Measurements from ENCODE around the gene PGM5. TPM values are rescaled to one million over a fixed set of nuclear protein-coding genes. Genes with fewer than 3 reads are reported as not detected.

Gene PGM5
- total RNA-seq, 3 donors from 2014 or later (not counting 1 experiment from before 2014, with no cell fraction given), result 0.43 to 1.8 TPM; not detected in 1

- peaks cover 10 to 17% of the 10 kb centered on the region in 2 donors for H3K4me1 Mint-ChIP-seq
- H3K9me3 Mint-ChIP-seq, result no peaks in the 10 kb centered on the region
- intact Hi-C loops (cut with micrococcal nuclease), result no loop called here
- no peak overlapping the region for H3K4me3 Mint-ChIP-seq
- Histone ChIP-seq H3K4me1 (ENCODE audit: control insufficient read depth, insufficient read depth, low read length) (peaks cover 9% of the 10 kb centered on the region), H3K36me3 (ENCODE audit: control insufficient read depth, insufficient read depth, low read length) (no peaks in the 10 kb centered on the region), H3K27me3 (ENCODE audit: control insufficient read depth, insufficient read depth, low read length) (no peaks in the 10 kb centered on the region), H3K4me3 (ENCODE audit: low read length) (no peak overlapping the region), H3K27ac (ENCODE audit: low read length) (no peak overlapping the region), H3K9me3 (ENCODE audit: control insufficient read depth, insufficient read depth, low read length) (no peaks in the 10 kb centered on the region)
- DNase-seq (no peak), ATAC-seq (no peak)
- H3K27me3 Mint-ChIP-seq (ENCODE audit: low read depth in 2 of 2), result no peaks in the 10 kb centered on the region
- no peak overlapping the region for H3K27ac Mint-ChIP-seq
- WGBS (ENCODE audit: insufficient coverage), result 60% methylated on average over 2 of the region's 4 CpGs
- H3K36me3 Mint-ChIP-seq, result no peaks in the 10 kb centered on the region
- TF ChIP-seq CTCF (IDR thresholded peaks at IDR 0.05), result no peak
Measured at GRCh38 chr9:68551191-68551590, 194.8 kb downstream of the PGM5 start.

GRCh38 chr9:68552700-68553476 is 196.5 kb downstream of the PGM5 start:
- no peaks in the 10 kb centered on the region for H3K36me3 ChIP-seq (ENCODE audit: control insufficient read depth, insufficient read depth, low read length)
- DNase-seq, result no peak
- H3K27ac ChIP-seq (ENCODE audit: low read length), result no peak overlapping the region
- 83% methylated on average over 1 of the region's 3 CpGs for WGBS (ENCODE audit: insufficient coverage)
- Mint-ChIP-seq H3K36me3 (no peaks in the 10 kb centered on the region), H3K4me1 (peaks cover 0 to under 1% of the 10 kb centered on the region in 2 donors), H3K27me3 (ENCODE audit: low read depth in 2 of 2) (peaks cover 0 to 2% of the 10 kb centered on the region in 2 donors), H3K9me3 (no peaks in the 10 kb centered on the region), H3K27ac (no peak overlapping the region), H3K4me3 (no peak overlapping the region)
- H3K9me3 ChIP-seq (ENCODE audit: control insufficient read depth, insufficient read depth, low read length), result no peaks in the 10 kb centered on the region
- no peaks in the 10 kb centered on the region for H3K27me3 ChIP-seq (ENCODE audit: control insufficient read depth, insufficient read depth, low read length)
- no peak for ATAC-seq
- H3K4me1 ChIP-seq (ENCODE audit: control insufficient read depth, insufficient read depth, low read length), result no peaks in the 10 kb centered on the region
- intact Hi-C loops (cut with micrococcal nuclease), result no loop called here
- no peak for TF ChIP-seq CTCF (IDR thresholded peaks at IDR 0.05)
- H3K4me3 ChIP-seq (ENCODE audit: low read length), result no peak overlapping the region

- H3K27me3 ChIP-seq (ENCODE audit: control insufficient read depth, insufficient read depth, low read length), result no peaks in the 10 kb centered on the region
- peaks cover 8 to 9% of the 10 kb centered on the region in 2 donors for H3K4me1 Mint-ChIP-seq
- no peak overlapping the region for H3K4me3 ChIP-seq (ENCODE audit: low read length)
- H3K9me3 Mint-ChIP-seq, result no peaks in the 10 kb centered on the region
- no peak for DNase-seq
- no peak for TF ChIP-seq CTCF (IDR thresholded peaks at IDR 0.05)
- no peak for ATAC-seq
- intact Hi-C loops (cut with micrococcal nuclease), result no loop called here
- H3K27ac ChIP-seq (ENCODE audit: low read length), result no peak overlapping the region
- H3K36me3 Mint-ChIP-seq, result no peaks in the 10 kb centered on the region
- 21% methylated on average over 1 of the region's 1 CpG for WGBS (ENCODE audit: insufficient coverage)
- peaks cover 12% of the 10 kb centered on the region for H3K4me1 ChIP-seq (ENCODE audit: control insufficient read depth, insufficient read depth, low read length)
- H3K4me3 Mint-ChIP-seq, result no peak overlapping the region
- H3K9me3 ChIP-seq (ENCODE audit: control insufficient read depth, insufficient read depth, low read length), result no peaks in the 10 kb centered on the region
- H3K27ac Mint-ChIP-seq, result no peak overlapping the region
- H3K36me3 ChIP-seq (ENCODE audit: control insufficient read depth, insufficient read depth, low read length), result no peaks in the 10 kb centered on the region
- H3K27me3 Mint-ChIP-seq (ENCODE audit: low read depth in 2 of 2), result peaks cover 0 to 2% of the 10 kb centered on the region in 2 donors
Measured at GRCh38 chr9:68555437-68556150, 199.2 kb downstream of the PGM5 start.
